Fibroblast of skin of left biceps (primary cell): ENCODE measurements around the gene HAVCR2.

Experiments used
- DNase-seq, 2 experiments: peaks; one replicate each; pipeline ENCODE4 v3.0.0-alpha.2; 2013; ENCODE audit warnings: low read depth in 2 of 2

The HAVCR2 gene

DNA sequence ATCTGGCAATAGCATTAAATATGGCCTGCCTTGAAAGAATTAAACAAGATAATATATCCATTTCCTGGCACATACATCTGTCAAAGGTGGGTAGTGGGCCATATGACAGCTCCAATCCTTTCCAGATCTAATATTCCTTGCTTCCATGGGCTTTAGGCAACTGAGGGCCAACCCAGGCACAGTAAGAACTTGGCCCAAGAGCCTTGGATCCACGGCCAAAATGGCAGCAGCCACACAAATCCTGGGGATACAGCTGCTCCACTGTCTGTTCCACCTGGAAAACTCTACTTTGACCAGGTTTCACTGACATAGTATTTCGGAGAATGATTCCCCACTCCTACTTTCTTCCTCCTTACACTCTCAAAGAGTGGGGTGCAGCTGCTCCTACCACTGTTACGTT lies 63.2 kb downstream of the HAVCR2 start:
- DNase-seq: no peak

DNA sequence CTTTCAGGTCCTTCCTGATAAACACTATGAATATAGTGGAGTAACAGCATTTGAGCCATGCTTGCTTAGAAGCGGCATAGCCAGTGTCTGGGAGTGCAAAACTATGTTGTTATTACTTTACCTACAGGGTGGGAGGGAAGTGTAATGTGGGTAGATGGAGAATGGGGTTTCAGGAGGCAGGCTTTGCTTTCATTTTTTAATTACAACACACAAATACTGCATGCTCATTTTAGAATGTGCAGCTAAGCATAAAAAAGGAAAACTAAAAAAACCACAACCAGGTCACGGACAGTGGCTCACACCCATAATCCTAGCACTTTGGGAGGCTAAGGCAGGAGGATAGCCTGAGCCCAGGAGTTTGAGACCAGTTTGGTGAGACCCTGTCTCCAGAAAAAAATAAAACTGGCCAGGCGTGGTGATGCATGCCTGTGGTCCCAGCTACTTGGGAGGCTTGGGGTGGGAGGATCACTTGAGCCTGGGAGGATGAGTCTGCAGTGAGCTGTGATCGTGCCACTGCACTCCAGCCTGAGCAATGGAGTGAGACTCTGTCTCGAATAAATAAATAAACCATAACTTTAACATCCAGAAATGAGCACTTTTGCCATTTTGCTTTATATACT lies 70.2 kb downstream of the HAVCR2 start:
- no peak for DNase-seq
